HepG2 (cell line): Measurements from ENCODE around the gene DENND4B. TPM values are rescaled to one million over a fixed set of nuclear protein-coding genes. Genes with fewer than 3 reads are reported as not detected.

Experiments used
- BRCA1 ChIP-seq: sonication (generic); formaldehyde crosslinking; IDR thresholded peaks from 2 replicates; pipeline ENCODE4 v1.4.0; 2020; ENCODE audit warnings: missing genetic modification reagents
- ESRRA ChIP-seq: sonication (generic); formaldehyde crosslinking; IDR thresholded peaks from 2 replicates; pipeline ENCODE4 v1.5.1; 2020; ENCODE audit warnings: mild to moderate bottlenecking, low read depth, missing genetic modification reagents
- HBP1 ChIP-seq: IDR thresholded peaks from 2 replicates; pipeline ENCODE4 v1.6.1; 2016; ENCODE audit warnings: low read depth, control low read depth
- HMG20A ChIP-seq: IDR thresholded peaks from 2 replicates; pipeline ENCODE4 v1.6.1; 2016; ENCODE audit warnings: borderline replicate concordance
- HMG20B ChIP-seq: conservative IDR thresholded peaks from 2 replicates; pipeline ENCODE4 v1.6.1; 2016; ENCODE audit warnings: missing genetic modification reagents, missing compliant biosample characterization
- KAT7 ChIP-seq: IDR thresholded peaks from 2 replicates; pipeline ENCODE4 v1.6.1; 2018; ENCODE audit warnings: borderline replicate concordance, missing compliant biosample characterization
- KAT8 ChIP-seq: IDR thresholded peaks from 2 replicates; pipeline ENCODE4 v1.6.1; 2016; ENCODE audit warnings: missing genetic modification reagents, missing compliant biosample characterization
- MEF2D ChIP-seq: sonication (generic); formaldehyde crosslinking; IDR thresholded peaks from 2 replicates; pipeline ENCODE4 v1.5.1; 2020; ENCODE audit warnings: mild to moderate bottlenecking, missing genetic modification reagents
- MTF1 ChIP-seq: sonication (generic); formaldehyde crosslinking; IDR thresholded peaks from 2 replicates; pipeline ENCODE4 v1.5.0; 2020; ENCODE audit warnings: missing genetic modification reagents
- PHF5A ChIP-seq: IDR thresholded peaks from one replicate; pipeline ENCODE4 v1.6.1; 2018; ENCODE audit warnings: low read depth, missing genetic modification reagents; ENCODE audit not compliant: unreplicated experiment
- POLR2A ChIP-seq, 2 experiments: IDR thresholded peaks; 2 replicates each; pipeline ENCODE4 v1.6.1; 2011; ENCODE audit warnings: low read depth in 2 of 2, low read length in 2 of 2, mild to moderate bottlenecking in 1 of 2, moderate library complexity in 1 of 2; ENCODE audit not compliant: insufficient read depth in 1 of 2
- PRPF4 ChIP-seq: fragments of 200-400 bp; formaldehyde crosslinking; IDR thresholded peaks from 2 replicates; pipeline ENCODE4 v1.6.1; 2016; ENCODE audit warnings: low read length, low read depth; ENCODE audit not compliant: poor library complexity, severe bottlenecking
- SKI ChIP-seq: fragments of 450-650 bp; IDR thresholded peaks from one replicate; pipeline ENCODE4 v1.6.1; 2018; ENCODE audit warnings: mild to moderate bottlenecking; ENCODE audit not compliant: partially characterized antibody
- TFE3 ChIP-seq: IDR thresholded peaks from 2 replicates; pipeline ENCODE4 v1.6.1; 2016
- ZBTB42 ChIP-seq: sonication (generic); formaldehyde crosslinking; IDR thresholded peaks from 2 replicates; pipeline ENCODE4 v1.5.0; 2020; ENCODE audit warnings: mild to moderate bottlenecking, missing genetic modification reagents
- ZNF329 ChIP-seq: sonication (generic); formaldehyde crosslinking; IDR thresholded peaks from 2 replicates; pipeline ENCODE4 v1.9.0; 2021; ENCODE audit warnings: low read depth, mild to moderate bottlenecking, missing genetic modification reagents
- ZNF430 ChIP-seq: sonication (generic); formaldehyde crosslinking; IDR thresholded peaks from 2 replicates; pipeline ENCODE4 v1.9.0; 2021; ENCODE audit warnings: mild to moderate bottlenecking, missing genetic modification reagents
- ZNF484 ChIP-seq: sonication (generic); formaldehyde crosslinking; IDR thresholded peaks from 2 replicates; pipeline ENCODE4 v1.5.1; 2020; ENCODE audit warnings: mild to moderate bottlenecking, low read depth, missing genetic modification reagents, borderline replicate concordance
- ZNF615 ChIP-seq: sonication (generic); formaldehyde crosslinking; IDR thresholded peaks from 2 replicates; pipeline ENCODE4 v1.5.0; 2020; ENCODE audit warnings: mild to moderate bottlenecking, missing genetic modification reagents, borderline replicate concordance
- ZNF773 ChIP-seq: sonication (generic); formaldehyde crosslinking; IDR thresholded peaks from 2 replicates; pipeline ENCODE4 v1.4.0; 2020; ENCODE audit warnings: missing genetic modification reagents, borderline replicate concordance
- polyA plus RNA-seq, 8 experiments: library from polyadenylated mRNA; depleted of rRNA in 3 of 8; stranded (reverse) in 7 of 8; unstranded in 1 of 8; fragments of >200 nt; fragmentation: Illumina TruSeq in 4 of 8; extraction: Trizol in 4 of 8; gene quantifications; 2 replicates each; pipeline versions ENCODE4 v1.2.1 to v1.2.3, GENCODE V29; 2011 to 2016; ENCODE audit warnings: low read depth in 4 of 8, missing spikeins in 1 of 8, mixed read lengths in 1 of 8; ENCODE audit not compliant: insufficient read depth in 1 of 8
- total RNA-seq, 5 experiments: library from RNA; depleted of rRNA; stranded (reverse); fragments of >200 nt; fragmentation: Illumina TruSeq; extraction: Trizol; gene quantifications; 2 replicates each; pipeline ENCODE4 v1.2.3, GENCODE V29; 2016; ENCODE audit warnings: low read depth in 1 of 5
- TF ChIP-seq, protein P1 (sequence below): sonication (generic); formaldehyde crosslinking; IDR thresholded peaks from 2 replicates; pipeline ENCODE4 v1.5.0; 2020; ENCODE audit warnings: missing genetic modification reagents, mild to moderate bottlenecking, borderline replicate concordance

DENND4B gene
- total and polyA plus RNA-seq, 2 of the 13 experiments (the other 11 are each of a cell fraction or from before 2014, with no cell fraction given), result 15.1 to 20.3 TPM

DNA sequence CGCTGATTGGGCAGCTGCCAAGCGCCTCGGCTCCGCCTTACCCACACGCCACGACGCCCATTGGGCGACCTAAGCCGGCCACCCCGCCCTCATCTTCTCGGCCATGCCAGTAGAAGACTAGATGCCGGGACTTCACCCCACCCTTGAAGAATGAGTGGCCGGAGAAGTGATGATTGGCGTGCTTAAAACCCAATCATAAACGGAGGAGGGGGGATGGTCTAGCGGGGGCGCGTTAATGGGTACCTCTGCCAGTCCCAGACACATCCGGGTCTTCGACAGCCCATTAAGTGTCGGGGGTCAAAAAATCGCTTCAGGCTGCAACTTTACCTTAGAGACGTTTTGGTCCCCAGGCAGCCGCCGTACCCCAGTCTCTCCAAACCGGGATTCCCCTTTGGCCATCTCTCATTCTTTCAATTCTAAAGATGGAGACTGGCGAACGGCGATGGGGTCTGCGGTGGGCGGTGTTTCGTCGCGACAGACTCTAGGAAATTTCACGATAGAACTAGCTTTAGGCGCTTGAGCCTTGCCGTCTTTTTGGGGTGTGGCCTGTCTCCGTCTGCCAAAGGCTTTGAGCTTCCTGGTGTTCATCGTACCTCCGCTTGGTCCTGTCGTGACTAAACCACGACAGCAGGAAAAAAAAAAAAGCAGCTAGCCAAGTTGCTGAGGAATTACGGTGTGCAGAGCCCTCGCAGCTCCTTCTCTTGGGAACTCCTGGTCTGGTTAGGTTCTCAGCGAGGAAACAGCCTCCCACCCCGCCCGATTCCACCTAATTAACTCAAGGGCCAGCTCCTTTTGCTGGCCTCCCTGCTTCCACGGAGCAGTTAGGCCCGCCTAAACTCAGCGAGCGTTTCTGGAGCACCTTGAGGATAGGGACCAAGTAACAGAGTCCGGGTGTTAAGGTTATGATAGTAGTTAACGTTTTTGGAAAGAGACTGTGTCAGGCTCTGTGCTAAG lies 23.3 kb downstream of the DENND4B start, which contains the start of gene GATAD2B (continued):
- TF ChIP-seq TFE3 (CRISPR knock-in tag) (no peak), ZNF329 (CRISPR knock-in tag) (no peak), HMG20A (no peak), HBP1 (CRISPR knock-in tag) (no peak; the same call in 1 of the 2 replicates), PRPF4 (no peak), PHF5A (CRISPR knock-in tag) (no peak), ZNF430 (CRISPR knock-in tag) (no peak), POLR2A (IDR thresholded peaks at IDR 0.05; ENCODE audit: insufficient read depth in 1 of 2, low read depth in 2 of 2, low read length in 2 of 2) (peak; percentile 34 to 61; a peak in 2 of 4 replicates), MEF2D (peak; percentile 59; the same call in 1 of the 2 replicates), ZNF615 (CRISPR knock-in tag) (no peak), SKI (peak; percentile 87), KAT7 (CRISPR knock-in tag) (no peak), HMG20B (CRISPR knock-in tag) (no peak), ZNF773 (CRISPR knock-in tag) (no peak), ZNF484 (CRISPR knock-in tag) (no peak), ZBTB42 (no peak), ESRRA (CRISPR knock-in tag) (peak; percentile 49; the same call in 1 of the 2 replicates), KAT8 (peak; percentile 90), BRCA1 (CRISPR knock-in tag) (no peak), MTF1 (CRISPR knock-in tag) (no peak)
- TF ChIP-seq, protein P1, sequence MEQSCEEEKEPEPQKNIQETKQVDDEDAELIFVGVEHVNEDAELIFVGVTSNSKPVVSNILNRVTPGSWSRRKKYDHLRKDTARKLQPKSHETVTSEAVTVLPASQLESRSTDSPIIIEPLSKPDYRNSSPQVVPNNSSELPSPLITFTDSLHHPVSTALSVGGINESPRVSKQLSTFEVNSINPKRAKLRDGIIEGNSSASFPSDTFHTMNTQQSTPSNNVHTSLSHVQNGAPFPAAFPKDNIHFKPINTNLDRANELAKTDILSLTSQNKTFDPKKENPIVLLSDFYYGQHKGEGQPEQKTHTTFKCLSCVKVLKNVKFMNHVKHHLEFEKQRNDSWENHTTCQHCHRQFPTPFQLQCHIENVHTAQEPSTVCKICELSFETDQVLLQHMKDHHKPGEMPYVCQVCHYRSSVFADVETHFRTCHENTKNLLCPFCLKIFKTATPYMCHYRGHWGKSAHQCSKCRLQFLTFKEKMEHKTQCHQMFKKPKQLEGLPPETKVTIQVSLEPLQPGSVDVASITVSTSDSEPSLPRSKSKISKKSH (CRISPR knock-in tag), result no peak
